ENCODE data around the gene PRKAB2. TPM values are rescaled to one million over a fixed set of nuclear protein-coding genes. Genes with fewer than 3 reads are reported as not detected.

The PRKAB2 gene
- total and polyA plus RNA-seq, 4 donors, result 13.6 to 24.8 (median 14.3) TPM

DNA sequence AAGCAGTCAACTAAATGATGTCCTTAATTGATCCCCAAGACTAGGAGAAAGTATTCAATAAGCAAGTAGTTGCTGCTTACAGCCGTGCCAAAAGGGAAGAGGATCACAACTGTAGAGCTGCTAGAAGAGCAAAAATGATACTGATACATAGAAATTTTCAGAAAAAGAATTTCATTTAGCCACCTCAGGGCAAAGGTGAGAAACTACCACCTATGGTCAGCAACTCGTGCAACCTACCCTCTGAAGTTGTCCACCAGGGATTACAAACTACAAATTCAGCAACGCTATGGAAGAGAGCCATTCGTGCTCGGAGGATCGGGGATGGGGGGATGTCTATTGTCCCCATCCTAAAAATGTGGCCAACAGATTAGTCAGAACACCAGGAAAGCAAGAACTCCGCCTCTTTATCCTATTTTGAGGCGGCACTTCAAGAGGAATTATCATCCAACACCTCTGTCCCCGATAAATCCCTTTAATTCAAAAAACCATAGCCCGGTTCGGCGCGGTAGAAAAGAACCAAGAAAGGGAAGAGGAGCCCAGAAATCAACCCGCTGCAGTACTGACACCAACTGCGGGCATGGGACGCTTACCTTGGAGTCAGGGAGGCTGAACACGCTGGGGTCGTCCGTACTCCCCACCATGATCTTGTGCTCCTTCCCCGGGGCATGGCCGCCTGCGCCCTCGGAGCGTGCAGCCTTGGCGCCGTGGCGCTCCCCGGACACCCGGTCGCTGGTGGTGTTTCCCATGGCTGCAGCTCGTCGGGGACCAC, 687 bp downstream of the PRKAB2 start:
- peak overlapping the region; percentile 77 to 95 (median 90) for H3K4me3 ChIP-seq (ENCODE audit: low read depth in 1 of 3, low read length in 3 of 3)
- under 1% methylated on average over 32 of the region's 32 CpGs for WGBS
- no peaks in the 10 kb centered on the region for H3K27me3 ChIP-seq (ENCODE audit: control insufficient read depth in 4 of 4, insufficient read depth in 4 of 4, low read length in 3 of 4)
- peak overlapping the region; percentile 71 to 99 for H3K9ac ChIP-seq (ENCODE audit: low read depth in 1 of 2, low read length in 2 of 2)
- peaks cover 4 to 42% (median 24%) of the 10 kb centered on the region in 4 donors for H3K4me1 ChIP-seq (ENCODE audit: control insufficient read depth in 4 of 4, insufficient read depth in 4 of 4, low read length in 3 of 4)
- peaks cover 0 to 4% (median 2%) of the 10 kb centered on the region in 4 donors for H3K36me3 ChIP-seq (ENCODE audit: control insufficient read depth in 4 of 4, insufficient read depth in 3 of 4, low read depth in 1 of 4, low read length in 3 of 4)
- TF ChIP-seq, protein P1, sequence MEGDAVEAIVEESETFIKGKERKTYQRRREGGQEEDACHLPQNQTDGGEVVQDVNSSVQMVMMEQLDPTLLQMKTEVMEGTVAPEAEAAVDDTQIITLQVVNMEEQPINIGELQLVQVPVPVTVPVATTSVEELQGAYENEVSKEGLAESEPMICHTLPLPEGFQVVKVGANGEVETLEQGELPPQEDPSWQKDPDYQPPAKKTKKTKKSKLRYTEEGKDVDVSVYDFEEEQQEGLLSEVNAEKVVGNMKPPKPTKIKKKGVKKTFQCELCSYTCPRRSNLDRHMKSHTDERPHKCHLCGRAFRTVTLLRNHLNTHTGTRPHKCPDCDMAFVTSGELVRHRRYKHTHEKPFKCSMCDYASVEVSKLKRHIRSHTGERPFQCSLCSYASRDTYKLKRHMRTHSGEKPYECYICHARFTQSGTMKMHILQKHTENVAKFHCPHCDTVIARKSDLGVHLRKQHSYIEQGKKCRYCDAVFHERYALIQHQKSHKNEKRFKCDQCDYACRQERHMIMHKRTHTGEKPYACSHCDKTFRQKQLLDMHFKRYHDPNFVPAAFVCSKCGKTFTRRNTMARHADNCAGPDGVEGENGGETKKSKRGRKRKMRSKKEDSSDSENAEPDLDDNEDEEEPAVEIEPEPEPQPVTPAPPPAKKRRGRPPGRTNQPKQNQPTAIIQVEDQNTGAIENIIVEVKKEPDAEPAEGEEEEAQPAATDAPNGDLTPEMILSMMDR (IDR thresholded peaks at IDR 0.05; ENCODE audit: low read depth, low read length, missing input control), result no peak
- TF ChIP-seq RAD21 (IDR thresholded peaks at IDR 0.05), result no peak
- no peak for TF ChIP-seq TAF1 (conservative IDR thresholded peaks at IDR 0.05)
- TF ChIP-seq SP1 (IDR thresholded peaks at IDR 0.05), result no peak
- TF ChIP-seq ATF3 (IDR thresholded peaks at IDR 0.05), result no peak
- no peak for TF ChIP-seq EGR1 (IDR thresholded peaks at IDR 0.05; ENCODE audit: low read depth in 2 of 2)
- TF ChIP-seq GABPA (IDR thresholded peaks at IDR 0.05 in 1 of 2, conservative IDR thresholded peaks at IDR 0.05 in 1 of 2), result no peak
- TF ChIP-seq RXRA (IDR thresholded peaks at IDR 0.05), result no peak
- TF ChIP-seq FOXA2 (IDR thresholded peaks at IDR 0.05), result no peak
- DNase-seq (ENCODE audit: low spot score), result no peak
- H3K9me3 ChIP-seq (ENCODE audit: control insufficient read depth in 4 of 4, low read length in 3 of 4), result no peaks in the 10 kb centered on the region
- peak overlapping the region; percentile 93 for H3K27ac ChIP-seq (ENCODE audit: low read depth in 1 of 2, low read length in 2 of 2)

- Histone ChIP-seq H3K9me3 (ENCODE audit: control insufficient read depth in 4 of 4, low read length in 3 of 4) (no peaks in the 10 kb centered on the region), H3K4me3 (ENCODE audit: low read depth in 1 of 3, low read length in 3 of 3) (peak overlapping the region; percentile 77 to 95 (median 90)), H3K27me3 (ENCODE audit: control insufficient read depth in 4 of 4, insufficient read depth in 4 of 4, low read length in 3 of 4) (no peaks in the 10 kb centered on the region), H3K36me3 (ENCODE audit: control insufficient read depth in 4 of 4, insufficient read depth in 3 of 4, low read depth in 1 of 4, low read length in 3 of 4) (peaks cover 0 to 17% (median 11%) of the 10 kb centered on the region in 4 donors), H3K27ac (ENCODE audit: low read depth in 1 of 2, low read length in 2 of 2) (peak overlapping the region; percentile 93), H3K9ac (ENCODE audit: low read depth in 1 of 2, low read length in 2 of 2) (peak overlapping the region; percentile 71 to 99), H3K4me1 (ENCODE audit: control insufficient read depth in 4 of 4, insufficient read depth in 4 of 4, low read length in 3 of 4) (peaks cover 4 to 42% (median 24%) of the 10 kb centered on the region in 4 donors)
- WGBS, result 44% methylated on average over 6 of the region's 6 CpGs
- no peak for DNase-seq (ENCODE audit: low spot score)
- TF ChIP-seq, protein P1 (IDR thresholded peaks at IDR 0.05; ENCODE audit: low read depth, low read length, missing input control), result no peak
- TF ChIP-seq GABPA (IDR thresholded peaks at IDR 0.05 in 1 of 2, conservative IDR thresholded peaks at IDR 0.05 in 1 of 2) (no peak), HNF4A (conservative IDR thresholded peaks at IDR 0.05) (no peak), RXRA (IDR thresholded peaks at IDR 0.05) (no peak), SP1 (IDR thresholded peaks at IDR 0.05) (no peak), FOXA1 (IDR thresholded peaks at IDR 0.05) (no peak), TAF1 (conservative IDR thresholded peaks at IDR 0.05) (no peak), ATF3 (IDR thresholded peaks at IDR 0.05) (no peak), YY1 (IDR thresholded peaks at IDR 0.05) (no peak), FOXA2 (IDR thresholded peaks at IDR 0.05) (no peak), HNF4G (IDR thresholded peaks at IDR 0.05) (no peak), NR2F2 (IDR thresholded peaks at IDR 0.05) (no peak), RAD21 (IDR thresholded peaks at IDR 0.05) (no peak), ZBTB33 (IDR thresholded peaks at IDR 0.05) (no peak), REST (IDR thresholded peaks at IDR 0.05) (no peak)
Observed at GRCh38 chr1:147169840-147170674, 2.2 kb downstream of the PRKAB2 start.
